GM20431 (cell line): ENCODE results near the gene LRRC26.

Experiments used
- in situ Hi-C: fragments of 300-500 bp; cut with MseI, MboI; formaldehyde crosslinking; loops from one replicate; pipeline ENCODE4 v1.15.0; 2020; ENCODE audit warnings: low sequenced_read_pairs; ENCODE audit not compliant: unreplicated experiment

LRRC26 gene

DNA sequence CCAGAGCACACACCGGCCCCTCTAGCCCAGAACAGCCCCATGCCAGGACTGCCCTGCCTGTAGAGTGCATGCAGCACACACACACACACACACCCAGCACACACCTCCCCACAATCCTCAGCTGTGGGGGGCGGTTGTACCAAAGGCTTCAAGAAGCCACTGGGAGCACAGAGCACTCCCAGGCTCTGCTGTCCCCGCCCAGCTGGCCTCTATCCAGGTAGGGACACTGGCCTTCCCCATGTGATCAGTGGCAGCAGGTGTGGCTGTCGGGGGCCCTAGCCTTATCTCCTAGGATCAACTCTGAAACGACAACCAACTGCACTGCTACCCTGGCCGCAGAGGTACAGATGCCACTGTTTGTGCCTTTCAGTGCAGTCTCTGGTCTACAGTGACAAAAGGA is 16.5 kb upstream of the LRRC26 start:
- in situ Hi-C loops: no loop called here

DNA sequence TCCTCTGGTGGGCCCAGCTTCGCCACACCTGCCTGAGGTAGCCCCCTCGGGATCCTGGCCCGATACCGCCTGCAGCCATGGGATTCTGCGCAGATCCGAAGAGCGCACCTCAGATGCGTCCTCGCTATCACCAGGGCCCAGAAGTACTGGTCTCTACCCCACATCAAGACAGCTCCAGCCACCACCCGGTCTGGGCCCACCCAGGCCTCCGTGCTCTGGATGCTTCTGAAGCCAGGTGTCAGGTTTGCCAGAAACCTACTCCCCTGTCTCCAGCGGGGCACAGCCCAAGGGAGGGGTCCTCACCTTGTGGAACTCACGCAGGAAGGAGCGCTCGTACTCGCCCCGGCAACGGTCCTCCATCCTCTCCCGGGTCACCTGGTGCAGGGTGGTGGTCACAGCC is 16.1 kb upstream of the LRRC26 start:
- in situ Hi-C loops: no loop called here

DNA sequence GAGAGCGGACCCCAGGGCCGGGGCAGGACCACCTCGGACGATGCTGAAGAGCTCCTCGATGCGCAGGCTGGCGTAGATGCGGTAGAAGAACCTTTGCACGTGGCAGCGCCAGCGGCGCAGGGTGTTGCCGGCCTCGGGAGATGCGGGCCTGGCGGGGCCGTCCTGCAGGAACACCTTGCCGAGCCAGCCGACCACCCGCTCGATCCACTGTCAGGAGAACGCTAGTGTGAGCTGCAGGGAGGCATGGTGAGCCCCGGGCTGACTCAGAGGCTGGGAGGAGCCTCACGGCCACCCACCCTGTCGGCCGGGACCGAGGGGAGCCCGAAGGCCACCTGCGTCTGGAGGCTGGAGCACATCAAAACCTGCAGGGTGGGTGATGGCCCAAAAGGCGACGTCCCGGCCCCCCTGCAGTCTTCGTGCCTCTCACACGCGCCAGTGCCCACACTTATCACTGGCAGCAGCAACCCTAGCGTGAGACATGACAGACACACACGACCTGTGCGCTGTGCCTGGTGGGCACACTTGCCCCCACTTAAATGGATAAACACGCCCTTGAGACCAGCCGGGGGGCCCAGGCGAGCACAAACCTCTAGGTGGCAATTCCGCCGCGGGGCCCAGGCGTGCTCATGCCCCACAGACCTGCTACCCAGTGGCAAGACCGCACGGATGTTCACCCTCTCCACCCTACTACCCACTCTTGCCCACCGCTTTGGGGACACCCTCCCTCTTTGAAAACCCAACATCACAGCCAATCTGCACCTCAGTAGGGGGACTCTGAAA is 15.2 kb upstream of the LRRC26 start:
- in situ Hi-C loops: no loop called here

DNA sequence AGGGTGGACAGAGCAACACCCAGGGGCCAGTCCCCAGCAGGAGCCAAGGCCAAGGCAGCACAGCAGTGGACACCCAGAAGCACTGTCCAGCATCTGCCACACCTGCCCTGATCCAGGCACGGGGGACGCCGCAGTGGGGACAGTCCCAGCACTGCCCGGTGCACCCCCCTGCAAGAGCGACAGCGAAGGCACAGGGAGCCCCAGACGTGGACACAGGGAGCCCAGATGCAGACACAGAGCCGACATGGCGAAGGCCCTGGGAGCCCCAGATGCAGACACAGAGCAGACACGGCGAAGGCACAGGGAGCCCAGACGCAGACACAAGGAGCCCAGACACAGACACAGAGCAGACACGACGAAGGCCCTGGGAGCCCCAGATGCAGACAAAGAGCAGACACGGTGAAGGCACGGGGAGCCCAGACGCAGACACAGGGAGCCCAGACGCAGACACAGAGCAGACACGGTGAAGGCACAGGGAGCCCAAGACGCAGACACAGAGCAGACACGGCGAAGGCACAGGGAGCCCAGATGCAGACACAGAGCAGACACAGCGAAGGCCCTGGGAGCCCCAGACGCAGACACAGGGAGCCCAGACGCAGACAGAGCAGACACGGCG is 14.2 kb upstream of the LRRC26 start:
- in situ Hi-C loops: no loop called here

GRCh38 chr9:137182836-137183235 is 13.0 kb upstream of the LRRC26 start:
- in situ Hi-C loops: no loop called here

DNA sequence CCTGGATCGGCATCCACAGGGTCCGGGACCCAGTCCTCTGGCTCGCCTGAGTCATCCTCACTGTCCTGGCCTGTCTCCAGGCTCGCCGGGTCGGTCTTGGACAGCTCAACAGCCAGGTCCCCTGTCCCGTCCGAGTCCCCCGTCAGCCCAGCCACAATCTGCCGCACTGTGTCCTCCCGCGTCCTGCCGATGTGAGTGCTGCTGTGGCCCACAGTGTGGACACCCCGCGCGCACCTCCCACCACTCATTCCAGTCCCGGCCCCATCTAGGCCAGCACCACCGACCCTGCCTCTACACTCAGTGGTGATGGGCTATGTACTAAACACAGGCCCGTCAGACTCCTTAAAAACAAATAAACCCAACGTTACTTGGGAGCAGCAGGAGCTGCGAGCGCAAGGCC is 11.8 kb upstream of the LRRC26 start:
- in situ Hi-C loops: no loop called here

DNA sequence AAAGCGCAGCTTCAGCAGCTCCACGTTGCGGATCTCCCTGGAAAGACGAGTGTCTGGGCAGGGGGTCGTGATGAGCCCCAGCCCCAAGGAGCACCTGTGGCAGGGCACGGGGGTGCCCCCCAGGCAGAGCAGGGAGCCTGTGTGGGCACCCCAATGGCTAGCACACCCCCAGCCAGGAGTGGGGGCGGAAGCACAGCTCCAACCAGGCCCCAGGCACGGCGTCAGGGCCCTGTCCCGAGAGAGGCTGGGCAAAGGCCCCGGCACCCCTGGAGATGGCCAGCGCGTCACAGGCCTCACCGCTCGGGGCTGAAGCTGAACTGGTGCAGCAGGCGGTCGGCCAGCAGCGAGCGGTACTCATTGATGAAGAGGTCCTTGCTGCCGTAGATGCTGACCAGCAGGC is 10.6 kb upstream of the LRRC26 start:
- in situ Hi-C loops: no loop called here

GRCh38 chr9:137179761-137180160 is 9.9 kb upstream of the LRRC26 start:
- in situ Hi-C loops: no loop called here

DNA sequence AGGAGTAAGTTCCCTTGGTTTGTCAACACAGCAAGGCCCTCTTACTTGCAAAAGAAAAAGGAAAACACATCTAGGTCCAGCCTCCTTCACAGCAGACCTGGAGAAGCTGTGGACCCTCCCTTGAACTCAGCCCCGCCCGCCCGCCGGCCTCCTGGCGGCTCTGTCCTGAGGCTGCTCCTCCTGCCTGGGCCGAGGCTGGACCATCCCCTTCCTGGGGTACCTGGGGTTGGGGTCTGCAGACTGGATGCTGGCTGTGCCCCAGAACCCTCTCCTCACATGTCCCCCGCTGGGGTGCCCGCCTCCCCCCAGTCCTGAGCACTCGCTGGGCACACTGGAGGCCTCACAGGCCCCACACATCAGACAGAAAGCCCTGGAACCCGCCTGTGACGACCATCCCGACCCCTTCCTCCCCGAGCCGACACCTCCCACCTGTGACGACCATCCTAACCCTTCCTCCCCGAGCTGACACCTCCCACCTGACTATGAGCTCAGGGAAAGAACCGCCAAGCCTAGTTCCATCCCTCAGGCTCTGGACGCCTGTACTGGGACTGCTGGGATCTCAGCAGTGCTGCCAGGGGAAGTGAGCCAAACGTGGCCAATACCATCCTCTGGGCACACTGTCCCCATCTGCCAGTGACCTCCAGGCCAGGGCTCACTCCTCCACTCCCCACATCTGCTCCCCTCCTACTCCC is 9.2 kb upstream of the LRRC26 start:
- in situ Hi-C loops: no loop called here

DNA sequence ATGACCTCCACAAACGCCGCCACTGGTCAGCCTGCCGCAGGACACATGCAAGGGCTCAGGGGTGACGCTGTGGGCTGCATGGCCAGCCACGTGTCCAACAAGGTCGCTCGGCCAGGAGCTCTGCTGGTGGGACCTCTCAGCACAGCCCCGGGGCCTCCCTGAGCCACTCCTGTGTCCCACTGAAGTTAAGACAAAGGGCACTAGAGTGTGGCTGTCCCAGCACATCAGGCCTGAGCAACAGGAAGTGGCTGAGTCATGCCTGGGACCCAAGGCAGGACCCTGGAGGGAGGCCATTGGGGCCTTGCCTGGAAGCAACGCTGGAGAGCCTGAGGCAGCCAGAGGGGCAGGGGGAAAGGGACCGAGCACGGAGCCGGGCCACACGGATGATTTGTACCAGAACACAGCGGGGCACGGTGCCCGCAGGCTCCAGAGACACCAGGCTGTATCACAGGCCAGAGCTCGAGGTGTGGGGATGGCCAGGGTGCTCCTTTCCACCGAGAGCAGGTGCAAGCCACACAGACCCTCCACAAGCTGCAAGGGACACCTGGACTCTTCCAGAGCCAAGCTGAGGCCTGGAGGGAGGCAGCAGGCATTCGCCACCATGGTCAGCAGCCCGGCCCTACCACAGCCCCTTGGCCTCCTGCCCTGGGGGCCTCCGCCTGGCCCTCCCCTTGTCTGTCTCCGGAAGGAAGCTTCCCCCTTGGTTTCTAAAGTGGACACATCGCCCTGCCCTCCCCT is 8.5 kb upstream of the LRRC26 start:
- in situ Hi-C loops: no loop called here

- in situ Hi-C loops: no loop called here
Observed at GRCh38 chr9:137176302-137177182, 6.7 kb upstream of the LRRC26 start.

DNA sequence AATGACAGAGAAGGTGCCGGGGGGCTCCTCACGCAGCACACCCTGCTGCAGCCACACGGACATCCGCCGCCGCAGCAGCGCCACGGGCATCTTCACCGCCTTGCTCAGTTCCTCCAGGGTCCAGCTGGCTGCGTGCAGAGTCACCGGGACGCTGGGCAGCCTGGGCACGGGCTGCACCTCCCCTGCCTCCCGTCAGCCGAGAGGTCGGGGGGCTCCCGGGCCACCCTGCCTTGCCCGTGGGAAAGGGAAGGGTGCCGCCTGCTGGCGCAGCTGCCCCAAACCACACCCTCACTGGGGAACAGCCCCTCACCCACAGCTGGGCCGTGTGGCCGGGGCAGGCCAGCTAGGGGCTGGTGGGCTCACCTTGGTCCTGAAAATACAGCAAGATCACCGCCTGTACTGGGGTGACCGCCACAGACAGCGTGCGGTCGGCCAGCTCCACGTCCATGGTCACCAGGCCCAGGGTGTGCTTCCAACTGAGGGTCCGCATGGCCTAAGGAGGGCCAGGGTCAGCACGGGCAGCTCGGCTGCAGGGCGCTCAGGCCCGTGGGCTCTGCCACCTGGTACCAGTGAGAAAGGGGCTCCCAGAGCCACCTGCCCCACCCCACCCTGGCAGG is 5.6 kb upstream of the LRRC26 start:
- in situ Hi-C loops: no loop called here

DNA sequence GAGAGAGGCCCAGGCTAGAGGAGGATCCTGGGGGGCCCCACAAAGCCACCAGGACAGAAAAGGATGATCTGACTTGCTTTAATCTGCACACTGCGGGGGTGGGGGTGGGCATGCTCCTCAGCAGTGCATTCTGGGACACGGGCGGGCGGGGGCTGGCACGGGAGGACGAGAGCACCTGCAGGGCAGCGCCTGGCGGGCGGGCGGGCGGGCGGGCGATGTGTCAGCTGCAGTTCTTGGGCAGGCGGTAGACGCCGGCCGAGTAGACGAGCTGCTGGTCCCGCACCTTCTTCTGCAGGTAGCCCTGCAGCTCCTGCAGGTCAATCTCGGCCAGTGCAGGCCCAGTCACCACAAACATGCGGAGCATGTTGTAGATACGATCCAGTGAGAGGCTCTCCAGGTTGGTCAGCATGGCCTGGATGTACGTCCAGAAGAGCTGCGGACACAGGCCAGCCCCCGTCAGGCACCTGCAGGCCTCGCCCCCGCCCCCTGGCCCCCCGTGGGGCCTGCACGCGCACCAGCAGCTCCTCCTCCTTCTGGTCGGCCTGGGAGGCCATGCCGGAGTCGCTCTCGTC is 5.0 kb upstream of the LRRC26 start:
- in situ Hi-C loops: no loop called here

GRCh38 chr9:137173796-137174664 is 4.2 kb upstream of the LRRC26 start:
- in situ Hi-C loops: no loop called here

- in situ Hi-C loops: no loop called here
Observed at GRCh38 chr9:137172901-137173795, 3.3 kb upstream of the LRRC26 start.

GRCh38 chr9:137171149-137171900 is 1.5 kb upstream of the LRRC26 start:
- in situ Hi-C loops: no loop called here
